CD8-positive, alpha-beta memory T cell (primary cell): Measurements from ENCODE around the gene PKHD1. TPM values are rescaled to one million over a fixed set of nuclear protein-coding genes. Genes with fewer than 3 reads are reported as not detected.

Source experiments
- CTCF ChIA-PET: fragments of 350-600 bp; sonication (Branson Sonifier 250); formaldehyde crosslinking; loops from one replicate; lab custom pipeline; 2021; ENCODE audit warnings: antibody characterized with exemption; lab: Charles Lee
- POLR2A ChIA-PET: fragments of 350-600 bp; sonication (Branson Sonifier 250); formaldehyde crosslinking; loops from one replicate; lab custom pipeline; 2021; ENCODE audit warnings: antibody characterized with exemption; lab: Charles Lee
- DNase-seq, 5 donors: peaks; one replicate each; pipeline versions ENCODE4 v3.0.0 to v3.0.0-alpha.2; 2020 to 2022; ENCODE audit warnings: mixed read lengths in 1 of 5
- H3K27ac ChIP-seq: one replicate; pipeline ENCODE4 v1.7.0; 2013; ENCODE audit warnings: low read depth, mild to moderate bottlenecking, low read length, moderate library complexity
- H3K27me3 ChIP-seq: 2 replicates; pipeline ENCODE4 v1.7.0; 2013; ENCODE audit warnings: low read length, mild to moderate bottlenecking; ENCODE audit not compliant: insufficient read depth, poor library complexity, severe bottlenecking
- H3K36me3 ChIP-seq: 2 replicates; pipeline ENCODE4 v1.7.0; 2013; ENCODE audit warnings: mild to moderate bottlenecking, low read length, moderate library complexity; ENCODE audit not compliant: insufficient read depth
- H3K4me1 ChIP-seq: 2 replicates; pipeline ENCODE4 v1.7.0; 2013; ENCODE audit warnings: mild to moderate bottlenecking, low read length, moderate library complexity; ENCODE audit not compliant: insufficient read depth
- H3K4me3 ChIP-seq: 2 replicates; pipeline ENCODE4 v1.7.0; 2013; ENCODE audit warnings: mild to moderate bottlenecking, low read length
- H3K9me3 ChIP-seq: 2 replicates; pipeline ENCODE4 v1.7.0; 2013; ENCODE audit warnings: mild to moderate bottlenecking, low read length
- H3K27ac Mint-ChIP-seq, 8 donors: one replicate each; pipeline ENCODE4 v1.8.0; 2020 to 2021; ENCODE audit warnings: mixed read lengths in 8 of 8, mild to moderate bottlenecking in 6 of 8, inconsistent platforms in 3 of 8, moderate library complexity in 3 of 8
- H3K27me3 Mint-ChIP-seq, 2 donors: one replicate each; pipeline ENCODE4 v1.8.0; 2020 to 2021; ENCODE audit warnings: mixed read lengths in 2 of 2, mild to moderate bottlenecking in 1 of 2, moderate library complexity in 1 of 2
- H3K36me3 Mint-ChIP-seq, 3 donors: one replicate each; pipeline ENCODE4 v1.8.0; 2020 to 2021; ENCODE audit warnings: mixed read lengths in 3 of 3, inconsistent platforms in 1 of 3, mild to moderate bottlenecking in 1 of 3
- H3K4me1 Mint-ChIP-seq, 3 donors: one replicate each; pipeline ENCODE4 v1.8.0; 2020 to 2021; ENCODE audit warnings: mixed read lengths in 3 of 3, inconsistent platforms in 1 of 3, mild to moderate bottlenecking in 1 of 3
- H3K4me3 Mint-ChIP-seq, 7 donors: one replicate each; pipeline ENCODE4 v1.8.0; 2020 to 2021; ENCODE audit warnings: mixed read lengths in 7 of 7, mild to moderate bottlenecking in 6 of 7, moderate library complexity in 4 of 7, inconsistent platforms in 2 of 7
- H3K9me3 Mint-ChIP-seq, 5 donors: one replicate each; pipeline ENCODE4 v1.8.0; 2020 to 2022; ENCODE audit warnings: mixed read lengths in 5 of 5, mild to moderate bottlenecking in 3 of 5, moderate library complexity in 2 of 5, inconsistent platforms in 1 of 5
- polyA plus RNA-seq: library from polyadenylated mRNA; unstranded; fragments of 300-500 nt; fragmentation: Illumina TruSeq; gene quantifications from one replicate; pipeline ENCODE4 v1.2.3, GENCODE V29; 2021
- total RNA-seq, 2 experiments: library from RNA; stranded (reverse); gene quantifications; one replicate each; pipeline ENCODE4 v1.2.3, GENCODE V29; 2021

The PKHD1 gene
- total and polyA plus RNA-seq, 3 experiments from 2014 or later: not detected

DNA sequence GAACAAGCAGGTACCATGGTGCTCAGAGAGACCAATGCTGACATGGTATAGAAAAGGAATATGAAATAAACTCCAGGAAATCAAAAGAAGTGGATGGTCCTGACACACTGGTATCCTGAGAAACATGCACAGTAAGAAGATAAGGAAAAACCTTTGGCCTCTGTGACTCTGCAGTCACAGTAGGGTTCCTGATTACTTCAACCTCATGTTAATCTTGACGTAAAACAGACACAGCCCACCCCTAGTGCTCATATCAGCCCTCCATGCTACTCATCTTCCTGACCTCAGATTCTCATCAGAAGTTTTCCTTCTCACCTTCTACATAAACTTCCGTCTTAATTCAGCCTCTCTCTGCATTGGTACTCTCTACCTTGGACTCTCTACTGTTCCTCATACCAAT is 240.9 kb downstream of the PKHD1 start:
- no peaks in the 10 kb centered on the region for H3K36me3 Mint-ChIP-seq
- no peaks in the 10 kb centered on the region for H3K27me3 ChIP-seq
- no peaks in the 10 kb centered on the region for H3K4me1 Mint-ChIP-seq
- H3K9me3 ChIP-seq: no peaks in the 10 kb centered on the region
- H3K4me3 ChIP-seq: no peak overlapping the region
- no peak overlapping the region for H3K27ac Mint-ChIP-seq
- H3K36me3 ChIP-seq: no peaks in the 10 kb centered on the region
- H3K27me3 Mint-ChIP-seq: peaks cover 3 to 4% of the 10 kb centered on the region in 2 donors
- peaks cover 0 to 2% (median 0%) of the 10 kb centered on the region in 5 donors for H3K9me3 Mint-ChIP-seq
- H3K4me3 Mint-ChIP-seq: no peak overlapping the region
- ChIA-PET CTCF (no interaction called here), POLR2A (no interaction called here)
- no peak for DNase-seq
- H3K4me1 ChIP-seq: no peaks in the 10 kb centered on the region
- H3K27ac ChIP-seq: no peak overlapping the region

DNA sequence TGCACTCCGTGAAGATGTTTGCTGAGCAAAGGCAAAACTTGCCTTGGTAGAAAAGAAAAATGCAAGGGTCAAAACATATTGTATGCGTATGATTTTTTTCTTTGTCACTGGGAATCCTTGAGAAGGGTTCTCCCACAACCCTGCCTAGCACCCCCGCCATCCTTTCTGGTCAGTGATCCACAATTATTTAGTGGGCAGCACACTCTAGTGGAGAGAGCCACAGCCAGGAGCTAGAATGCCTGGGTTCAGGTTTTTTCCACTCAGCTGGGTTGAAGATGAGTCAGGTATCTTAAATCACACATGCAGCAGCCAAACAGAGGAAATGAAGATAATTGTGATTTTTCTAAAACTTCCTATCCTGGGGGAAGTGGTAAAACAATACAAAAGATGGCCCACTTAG is 243.1 kb downstream of the PKHD1 start:
- H3K36me3 ChIP-seq: no peaks in the 10 kb centered on the region
- no peak for DNase-seq
- H3K27me3 Mint-ChIP-seq: peaks cover 3 to 4% of the 10 kb centered on the region in 2 donors
- POLR2A ChIA-PET: no interaction called here
- peaks cover 0 to 2% (median 0%) of the 10 kb centered on the region in 5 donors for H3K9me3 Mint-ChIP-seq
- no peaks in the 10 kb centered on the region for H3K27me3 ChIP-seq
- CTCF ChIA-PET: no interaction called here
- no peaks in the 10 kb centered on the region for H3K36me3 Mint-ChIP-seq
- no peak overlapping the region for H3K4me3 ChIP-seq
- no peak overlapping the region for H3K27ac ChIP-seq
- no peaks in the 10 kb centered on the region for H3K4me1 Mint-ChIP-seq
- no peak overlapping the region for H3K4me3 Mint-ChIP-seq
- no peaks in the 10 kb centered on the region for H3K4me1 ChIP-seq
- H3K27ac Mint-ChIP-seq: no peak overlapping the region
- H3K9me3 ChIP-seq: no peaks in the 10 kb centered on the region

DNA sequence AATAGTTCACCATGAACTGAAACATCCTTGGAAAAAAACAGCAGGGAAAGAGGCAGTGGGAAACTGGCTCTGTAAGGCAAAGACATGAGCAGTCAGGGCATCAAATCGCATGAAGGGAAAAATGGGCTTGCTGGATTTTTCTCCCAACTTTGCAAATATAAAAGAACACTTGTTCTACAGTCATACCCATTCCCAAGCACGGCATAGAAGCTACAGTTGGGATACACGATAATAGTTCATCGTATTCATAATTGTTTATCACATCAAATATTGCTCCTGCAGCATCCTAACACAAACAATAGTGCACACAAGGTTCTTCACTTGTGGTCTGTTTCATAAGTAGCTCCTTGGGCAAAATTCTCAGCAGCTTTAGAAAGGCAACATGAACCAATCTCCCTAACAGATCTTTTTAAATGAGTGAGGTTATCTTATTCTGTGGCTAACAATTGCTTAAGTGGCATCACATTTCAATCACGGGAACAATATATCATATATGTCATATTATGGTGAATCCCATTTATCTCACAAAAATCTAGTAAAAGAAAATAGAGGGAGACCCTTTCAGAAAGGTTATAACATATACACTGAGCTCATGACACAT is 243.9 kb downstream of the PKHD1 start:
- Histone ChIP-seq H3K9me3 (no peaks in the 10 kb centered on the region), H3K27ac (no peak overlapping the region), H3K36me3 (no peaks in the 10 kb centered on the region), H3K4me1 (no peaks in the 10 kb centered on the region), H3K27me3 (no peaks in the 10 kb centered on the region), H3K4me3 (no peak overlapping the region)
- no peaks in the 10 kb centered on the region for H3K36me3 Mint-ChIP-seq
- ChIA-PET POLR2A (no interaction called here), CTCF (no interaction called here)
- H3K27me3 Mint-ChIP-seq: peaks cover 3 to 4% of the 10 kb centered on the region in 2 donors
- H3K4me3 Mint-ChIP-seq: no peak overlapping the region
- H3K27ac Mint-ChIP-seq: no peak overlapping the region
- H3K4me1 Mint-ChIP-seq: no peaks in the 10 kb centered on the region
- DNase-seq: no peak
- peaks cover 0 to 2% (median 0%) of the 10 kb centered on the region in 5 donors for H3K9me3 Mint-ChIP-seq

DNA sequence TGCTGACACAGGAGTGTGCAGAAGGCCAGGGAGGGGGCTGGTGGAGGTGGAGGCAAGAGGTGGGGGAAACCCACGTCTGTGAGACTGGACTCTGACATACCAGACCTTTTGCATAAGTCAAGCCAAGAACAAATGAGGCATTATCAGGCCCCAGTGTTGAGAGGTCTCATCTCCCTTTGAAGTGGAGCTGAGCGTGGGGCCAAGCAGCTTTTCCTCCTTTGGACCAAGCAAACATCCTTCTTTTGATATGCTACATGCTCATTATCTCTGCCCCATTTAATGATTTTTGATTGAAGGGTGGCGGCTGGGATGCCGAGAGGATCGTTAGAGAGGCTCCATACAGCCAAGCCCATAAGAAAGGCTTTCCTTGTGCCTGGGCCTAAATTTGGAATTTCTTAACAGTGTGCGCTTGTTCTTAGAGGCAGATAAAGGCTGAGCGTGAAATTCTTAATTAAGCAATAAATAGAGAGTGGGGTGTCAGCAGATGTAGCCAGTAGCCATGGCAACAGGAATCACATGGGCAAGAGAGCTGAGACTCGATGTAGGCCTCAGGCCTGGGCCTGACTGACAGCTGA is 244.5 kb downstream of the PKHD1 start:
- Histone ChIP-seq H3K36me3 (no peaks in the 10 kb centered on the region), H3K27me3 (no peaks in the 10 kb centered on the region), H3K27ac (no peak overlapping the region), H3K4me3 (no peak overlapping the region), H3K9me3 (no peaks in the 10 kb centered on the region), H3K4me1 (no peaks in the 10 kb centered on the region)
- H3K36me3 Mint-ChIP-seq: no peaks in the 10 kb centered on the region
- H3K27ac Mint-ChIP-seq: no peak overlapping the region
- no peak for DNase-seq
- H3K9me3 Mint-ChIP-seq: peaks cover 0 to 2% (median 0%) of the 10 kb centered on the region in 5 donors
- H3K27me3 Mint-ChIP-seq: peaks cover 3 to 4% of the 10 kb centered on the region in 2 donors
- ChIA-PET POLR2A (no interaction called here), CTCF (no interaction called here)
- no peaks in the 10 kb centered on the region for H3K4me1 Mint-ChIP-seq
- H3K4me3 Mint-ChIP-seq: no peak overlapping the region

DNA sequence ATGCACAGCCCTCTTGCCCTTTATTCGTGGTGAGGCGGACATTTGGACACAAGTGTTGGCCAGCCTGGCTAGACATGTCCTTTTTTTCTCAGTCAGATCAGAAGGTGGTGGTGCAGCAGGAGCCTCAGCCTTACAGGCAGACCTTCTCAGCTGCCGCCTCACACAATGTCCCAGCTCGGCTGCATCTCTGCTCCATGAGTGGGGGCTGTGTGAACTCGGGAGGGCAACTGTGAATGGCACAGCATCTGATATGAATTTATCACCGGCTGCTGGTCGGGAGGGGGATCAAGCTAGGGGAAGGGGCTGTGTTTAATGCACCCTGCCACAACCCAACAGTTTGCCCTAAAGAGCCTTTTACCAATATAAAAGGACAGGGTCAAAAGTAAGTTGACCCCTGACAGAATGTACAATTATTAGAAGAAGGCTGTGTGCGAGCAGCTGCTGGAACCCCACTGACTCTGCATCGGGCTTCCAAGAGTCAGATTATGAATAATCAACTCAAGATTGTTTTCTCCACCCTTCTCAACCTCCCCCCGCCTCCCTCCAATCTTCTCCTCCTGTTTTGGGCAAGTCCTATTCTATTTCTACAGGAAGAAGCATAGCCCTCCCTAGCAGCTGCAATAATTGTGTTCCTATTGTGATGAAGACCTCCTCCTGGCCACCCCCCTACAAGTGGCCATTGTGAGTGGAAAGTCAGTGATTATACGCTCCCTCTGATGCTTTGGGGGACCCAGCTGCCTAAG is 245.2 kb downstream of the PKHD1 start:
- Histone ChIP-seq H3K4me1 (no peaks in the 10 kb centered on the region), H3K4me3 (no peak overlapping the region), H3K27me3 (no peaks in the 10 kb centered on the region), H3K36me3 (no peaks in the 10 kb centered on the region), H3K9me3 (no peaks in the 10 kb centered on the region), H3K27ac (no peak overlapping the region)
- Mint-ChIP-seq H3K4me3 (no peak overlapping the region), H3K36me3 (no peaks in the 10 kb centered on the region), H3K9me3 (peaks cover 0 to 2% (median 0%) of the 10 kb centered on the region in 5 donors), H3K27ac (no peak overlapping the region), H3K4me1 (no peaks in the 10 kb centered on the region), H3K27me3 (peaks cover 3 to 4% of the 10 kb centered on the region in 2 donors)
- DNase-seq: no peak
- CTCF ChIA-PET: no interaction called here
- POLR2A ChIA-PET: no interaction called here

DNA sequence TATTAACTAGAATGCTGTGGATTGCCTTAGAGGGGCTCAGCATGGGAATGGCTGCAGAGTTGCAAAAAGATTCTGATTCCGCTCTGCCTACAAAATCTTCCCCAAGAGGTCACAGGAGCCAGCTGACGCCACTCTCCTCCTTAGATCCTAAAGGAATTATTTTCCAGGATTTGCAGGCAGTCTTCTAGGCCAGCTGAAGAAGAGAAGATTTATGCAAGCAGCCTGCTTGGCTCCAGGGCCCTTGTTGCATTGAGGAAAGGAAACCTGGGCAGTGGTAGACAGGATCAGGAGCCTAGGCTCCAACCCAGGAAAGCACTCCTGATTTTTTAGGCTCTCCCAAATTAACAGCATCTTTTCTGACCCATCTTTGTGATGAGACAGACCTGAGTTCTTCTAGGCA is 245.8 kb downstream of the PKHD1 start:
- H3K9me3 Mint-ChIP-seq: peaks cover 0 to 2% (median 0%) of the 10 kb centered on the region in 5 donors

DNA sequence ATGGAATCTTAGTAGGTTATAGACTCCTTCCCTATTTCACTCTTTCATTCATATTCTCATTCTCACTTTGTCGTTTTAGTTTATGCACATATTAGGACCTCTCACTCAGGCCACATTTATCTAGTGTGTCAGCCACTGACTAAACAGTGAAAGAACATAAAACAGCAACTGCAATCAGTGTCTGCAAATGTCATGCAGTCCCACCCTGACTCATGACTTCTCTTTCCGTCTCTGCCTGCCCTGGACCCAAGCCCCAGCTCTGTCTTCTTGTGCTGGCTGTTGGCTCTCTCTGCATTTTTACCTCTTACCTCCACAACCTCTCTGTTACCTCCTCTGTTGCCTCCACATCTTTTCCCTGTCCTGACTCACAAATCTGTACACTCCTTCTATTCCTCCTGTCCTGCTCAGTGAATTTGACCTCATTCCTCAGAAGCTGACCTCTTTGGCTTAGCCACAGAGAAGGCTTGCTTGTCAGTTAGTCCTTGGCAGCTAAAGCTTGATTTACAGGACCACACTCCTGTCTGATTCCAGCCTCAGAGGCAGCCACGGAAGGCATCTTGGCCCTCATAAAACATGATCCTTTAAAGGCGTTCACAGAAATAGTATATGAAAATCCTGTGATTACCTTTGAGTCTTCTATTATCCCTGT is 247.6 kb downstream of the PKHD1 start:
- H3K4me3 Mint-ChIP-seq: no peak overlapping the region
- POLR2A ChIA-PET: no interaction called here

More for the DNA sequence above, 245.8 kb downstream of the PKHD1 start:
- Histone ChIP-seq H3K27me3 (no peaks in the 10 kb centered on the region), H3K27ac (no peak overlapping the region), H3K4me3 (no peak overlapping the region), H3K9me3 (no peaks in the 10 kb centered on the region), H3K36me3 (no peaks in the 10 kb centered on the region), H3K4me1 (no peaks in the 10 kb centered on the region)
- Mint-ChIP-seq H3K4me3 (no peak overlapping the region), H3K4me1 (no peaks in the 10 kb centered on the region), H3K36me3 (no peaks in the 10 kb centered on the region), H3K27me3 (peaks cover 4 to 5% of the 10 kb centered on the region in 2 donors), H3K27ac (no peak overlapping the region)
- ChIA-PET POLR2A (no interaction called here), CTCF (no interaction called here)
- no peak for DNase-seq

DNA sequence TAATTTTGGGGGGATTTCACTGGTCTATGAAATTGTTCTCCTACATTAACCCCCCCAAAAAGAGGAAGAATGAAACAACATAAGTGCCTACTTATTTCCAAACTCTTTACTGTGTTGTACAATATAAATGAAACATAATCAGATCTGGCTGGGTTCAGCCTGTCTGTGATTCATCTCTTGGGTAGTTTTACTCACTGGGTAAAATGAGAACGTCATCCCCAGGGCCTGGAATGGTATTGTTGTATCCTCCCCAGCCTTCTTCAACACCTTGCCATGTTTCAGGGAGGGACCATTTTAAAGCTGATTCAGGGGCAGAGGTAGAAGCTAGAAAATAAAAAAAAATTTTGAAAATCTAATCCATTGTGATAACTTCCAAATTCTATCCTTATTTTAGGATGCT is 256.7 kb downstream of the PKHD1 start:
- H3K9me3 ChIP-seq: no peaks in the 10 kb centered on the region
- no peak overlapping the region for H3K27ac ChIP-seq
- no peaks in the 10 kb centered on the region for H3K36me3 Mint-ChIP-seq
- ChIA-PET CTCF (no interaction called here), POLR2A (no interaction called here)
- no peak for DNase-seq
- no peak overlapping the region for H3K27ac Mint-ChIP-seq
- H3K4me1 ChIP-seq: no peaks in the 10 kb centered on the region
- H3K4me3 Mint-ChIP-seq: no peak overlapping the region
- no peaks in the 10 kb centered on the region for H3K27me3 Mint-ChIP-seq
- H3K27me3 ChIP-seq: no peaks in the 10 kb centered on the region
- no peak overlapping the region for H3K4me3 ChIP-seq
- H3K36me3 ChIP-seq: no peaks in the 10 kb centered on the region
- no peaks in the 10 kb centered on the region for H3K4me1 Mint-ChIP-seq
- H3K9me3 Mint-ChIP-seq: peaks cover 0 to 5% (median 0%) of the 10 kb centered on the region in 5 donors

More for the DNA sequence above, 247.6 kb downstream of the PKHD1 start:
- H3K4me3 ChIP-seq: no peak overlapping the region
- H3K9me3 Mint-ChIP-seq: peaks cover 0 to 2% (median 0%) of the 10 kb centered on the region in 5 donors
- peaks cover 4 to 5% of the 10 kb centered on the region in 2 donors for H3K27me3 Mint-ChIP-seq
- H3K27ac ChIP-seq: no peak overlapping the region
- DNase-seq: no peak
- no peaks in the 10 kb centered on the region for H3K27me3 ChIP-seq
- no peaks in the 10 kb centered on the region for H3K4me1 ChIP-seq
- H3K4me1 Mint-ChIP-seq: no peaks in the 10 kb centered on the region
- H3K36me3 ChIP-seq: no peaks in the 10 kb centered on the region
- H3K36me3 Mint-ChIP-seq: no peaks in the 10 kb centered on the region
- no peaks in the 10 kb centered on the region for H3K9me3 ChIP-seq
- H3K27ac Mint-ChIP-seq: no peak overlapping the region
- CTCF ChIA-PET: no interaction called here
